Mesodermal cell (in vitro differentiated cells): ENCODE results near the gene CYP26A1.

Experiments
- H3K27ac ChIP-seq: 2 replicates; pipeline ENCODE4 v1.7.0; 2013; ENCODE audit warnings: mild to moderate bottlenecking, low read depth, low read length, moderate library complexity; ENCODE audit not compliant: severe bottlenecking
- H3K36me3 ChIP-seq: 2 replicates; pipeline ENCODE4 v1.7.1; 2013; ENCODE audit warnings: mild to moderate bottlenecking, low read length, moderate library complexity; ENCODE audit not compliant: control insufficient read depth, insufficient read depth
- H3K4me1 ChIP-seq: one replicate; pipeline ENCODE4 v1.7.1; 2013; ENCODE audit warnings: mild to moderate bottlenecking, low read length; ENCODE audit not compliant: insufficient read depth, control insufficient read depth, poor library complexity, severe bottlenecking
- H3K4me3 ChIP-seq: 2 replicates; pipeline ENCODE4 v1.7.0; 2013; ENCODE audit warnings: low read length, control low read depth, mild to moderate bottlenecking; ENCODE audit not compliant: insufficient read depth, poor library complexity, severe bottlenecking; ENCODE audit errors: extremely low read depth
- H3K9me3 ChIP-seq: 2 replicates; pipeline ENCODE4 v1.7.1; 2013; ENCODE audit warnings: mild to moderate bottlenecking, low read length, moderate library complexity; ENCODE audit not compliant: control insufficient read depth
- WGBS, 2 experiments: methylation state at CpG; one replicate each; pipeline ENCODE4 v1.1.5; 2013; ENCODE audit warnings: missing lambda C conversion rate in 2 of 2; ENCODE audit not compliant: insufficient coverage in 2 of 2; 5-methylcytosine and 5-hydroxymethylcytosine counted together

The CYP26A1 gene

DNA sequence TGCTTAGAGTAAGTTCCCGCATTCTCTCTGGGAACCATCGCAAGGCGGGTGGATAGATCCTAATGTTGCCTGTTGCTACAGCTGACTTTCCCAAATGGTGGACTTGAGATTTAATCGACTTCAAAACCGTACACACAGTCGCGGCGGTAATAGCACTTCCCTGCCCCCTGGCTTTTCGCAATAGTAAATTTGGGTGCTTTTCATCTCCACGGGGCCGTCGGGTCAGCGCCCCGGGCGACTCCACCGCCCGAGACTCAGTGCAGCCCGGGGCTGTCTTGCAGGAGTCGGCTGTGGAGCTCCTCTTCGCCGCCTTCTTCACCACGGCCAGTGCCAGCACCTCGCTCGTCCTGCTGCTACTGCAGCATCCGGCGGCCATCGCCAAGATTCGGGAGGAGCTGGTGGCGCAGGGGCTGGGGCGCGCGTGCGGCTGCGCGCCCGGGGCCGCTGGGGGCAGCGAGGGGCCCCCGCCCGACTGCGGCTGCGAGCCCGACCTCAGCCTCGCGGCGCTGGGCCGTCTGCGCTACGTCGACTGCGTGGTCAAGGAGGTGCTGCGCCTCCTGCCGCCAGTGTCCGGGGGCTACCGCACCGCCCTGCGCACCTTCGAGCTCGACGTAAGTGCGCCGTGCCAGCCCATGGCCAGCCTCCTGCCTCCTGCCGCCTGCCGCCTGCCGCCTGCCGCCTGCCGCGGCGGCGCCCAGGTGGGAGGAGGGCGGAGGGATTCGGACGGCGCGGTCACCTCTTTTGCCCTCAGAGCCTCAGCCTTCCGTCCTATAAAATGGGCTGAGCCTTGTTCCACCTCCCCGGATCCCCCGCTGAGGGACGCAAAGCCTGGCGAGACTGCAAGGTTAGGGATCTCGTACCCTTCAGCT is 7.8 kb upstream of the CYP26A1 start:
- no peak overlapping the region for H3K4me3 ChIP-seq
- H3K9me3 ChIP-seq: no peaks in the 10 kb centered on the region
- 6 to 7% methylated on average over 52 to 78 of the region's 81 CpGs for WGBS, 2 experiments
- peaks cover 19% of the 10 kb centered on the region for H3K4me1 ChIP-seq
- no peak overlapping the region for H3K27ac ChIP-seq
- no peaks in the 10 kb centered on the region for H3K36me3 ChIP-seq

DNA sequence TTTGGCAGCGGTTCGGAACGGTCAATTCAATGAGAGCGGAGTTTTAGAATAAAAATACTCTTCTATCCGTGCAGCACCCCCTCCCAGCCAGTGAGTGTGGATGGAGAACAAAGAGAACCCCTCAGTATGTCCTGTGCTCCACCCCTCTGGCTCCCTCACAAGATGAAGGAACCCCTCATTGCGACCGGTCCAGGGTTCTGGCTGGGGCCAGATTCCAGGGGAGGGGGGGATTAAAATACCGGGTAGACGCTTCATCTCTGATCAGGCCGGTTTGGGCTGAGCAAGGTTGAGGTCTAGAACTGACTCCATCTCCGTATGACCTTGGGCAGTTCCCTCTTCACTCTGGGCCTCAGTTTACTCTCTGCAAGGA is 7.2 kb upstream of the CYP26A1 start:
- Histone ChIP-seq H3K9me3 (no peaks in the 10 kb centered on the region), H3K4me3 (no peak overlapping the region), H3K36me3 (no peaks in the 10 kb centered on the region), H3K4me1 (peaks cover 19% of the 10 kb centered on the region), H3K27ac (no peak overlapping the region)
- WGBS, 2 experiments: 27 to 32% methylated on average over 7 to 8 of the region's 11 CpGs

DNA sequence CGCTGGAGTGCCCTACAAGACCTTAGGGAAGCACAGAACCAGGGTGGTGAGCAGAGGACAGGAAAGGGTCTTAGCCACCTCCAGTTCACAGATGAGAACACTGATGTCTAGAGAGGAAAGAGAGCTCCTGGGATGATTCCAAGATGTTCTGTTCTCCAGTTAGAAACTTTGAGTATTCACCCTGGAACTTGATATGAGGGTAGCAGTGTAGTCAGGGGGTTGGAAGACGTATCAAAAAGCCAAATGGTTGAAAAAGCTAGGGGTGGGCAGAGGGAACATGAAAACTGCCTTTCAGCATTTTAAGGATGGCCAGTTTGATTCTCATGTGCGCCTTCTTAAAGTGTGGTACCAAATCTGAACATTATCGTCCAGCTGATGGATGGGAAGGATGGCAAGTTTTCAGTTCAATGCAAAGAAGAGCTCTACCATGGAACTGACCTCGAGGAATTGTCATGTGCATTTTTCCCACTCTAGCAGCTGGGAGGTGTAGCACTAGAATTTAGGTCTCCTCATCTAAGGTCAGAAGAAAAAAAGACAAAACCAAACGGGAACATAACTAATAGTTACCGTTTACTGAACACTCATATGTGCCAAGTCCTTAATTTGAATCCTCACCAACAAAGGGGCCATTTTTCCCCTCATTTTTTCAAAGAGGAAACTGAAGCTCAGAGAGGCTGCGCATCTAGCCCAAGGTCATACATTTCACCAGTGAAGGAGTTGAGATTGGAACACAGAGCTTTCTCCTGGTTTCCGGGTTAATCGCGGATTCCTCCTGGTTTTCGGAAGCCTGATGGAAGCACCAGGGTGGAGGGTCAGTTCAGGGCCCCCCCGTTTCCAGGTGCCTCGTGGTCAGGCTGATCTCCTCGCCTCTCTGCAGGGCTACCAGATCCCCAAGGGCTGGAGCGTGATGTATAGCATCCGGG is 6.0 kb upstream of the CYP26A1 start:
- no peak overlapping the region for H3K27ac ChIP-seq
- H3K4me3 ChIP-seq: no peak overlapping the region
- peaks cover 16% of the 10 kb centered on the region for H3K4me1 ChIP-seq
- no peaks in the 10 kb centered on the region for H3K9me3 ChIP-seq
- H3K36me3 ChIP-seq: no peaks in the 10 kb centered on the region
- 22 to 35% methylated on average over 16 to 17 of the region's 17 CpGs for WGBS, 2 experiments

DNA sequence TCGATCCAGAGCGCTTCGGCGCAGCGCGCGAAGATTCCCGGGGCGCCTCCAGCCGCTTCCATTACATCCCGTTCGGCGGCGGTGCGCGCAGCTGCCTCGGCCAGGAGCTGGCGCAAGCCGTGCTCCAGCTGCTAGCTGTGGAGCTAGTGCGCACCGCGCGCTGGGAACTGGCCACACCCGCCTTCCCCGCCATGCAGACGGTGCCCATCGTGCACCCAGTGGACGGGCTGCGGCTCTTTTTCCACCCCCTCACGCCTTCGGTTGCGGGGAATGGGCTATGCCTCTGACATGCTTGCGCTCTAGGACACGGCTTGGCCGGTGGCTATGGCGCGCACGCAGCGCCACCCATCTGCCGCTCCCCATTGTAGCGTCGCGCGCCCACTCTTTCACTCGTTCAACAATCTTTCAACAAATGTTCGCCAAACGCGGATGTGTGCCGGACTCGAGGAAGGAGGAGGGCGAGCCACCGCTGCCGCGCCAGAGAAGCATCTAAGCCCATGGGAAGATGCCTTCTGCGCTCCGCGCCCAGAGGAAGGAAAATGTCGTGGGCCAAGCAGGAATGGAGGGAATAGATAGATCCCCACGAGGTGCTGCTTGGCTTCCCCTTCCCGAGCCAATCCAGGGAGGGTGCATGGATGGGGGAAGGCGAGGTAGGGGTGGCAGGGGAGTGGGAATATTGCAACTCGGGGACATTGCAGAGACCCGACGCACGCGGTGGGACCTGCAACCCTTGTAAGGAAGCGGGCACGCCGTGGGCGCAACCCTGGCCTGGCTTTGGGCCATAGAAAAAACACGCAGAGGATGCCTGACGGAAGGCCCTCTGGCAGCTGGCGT is 5.1 kb upstream of the CYP26A1 start:
- peaks cover 10% of the 10 kb centered on the region for H3K4me1 ChIP-seq
- H3K4me3 ChIP-seq: no peak overlapping the region
- H3K27ac ChIP-seq: no peak overlapping the region
- no peaks in the 10 kb centered on the region for H3K9me3 ChIP-seq
- WGBS, 2 experiments: 10 to 11% methylated on average over 61 to 70 of the region's 73 CpGs
- H3K36me3 ChIP-seq: no peaks in the 10 kb centered on the region

DNA sequence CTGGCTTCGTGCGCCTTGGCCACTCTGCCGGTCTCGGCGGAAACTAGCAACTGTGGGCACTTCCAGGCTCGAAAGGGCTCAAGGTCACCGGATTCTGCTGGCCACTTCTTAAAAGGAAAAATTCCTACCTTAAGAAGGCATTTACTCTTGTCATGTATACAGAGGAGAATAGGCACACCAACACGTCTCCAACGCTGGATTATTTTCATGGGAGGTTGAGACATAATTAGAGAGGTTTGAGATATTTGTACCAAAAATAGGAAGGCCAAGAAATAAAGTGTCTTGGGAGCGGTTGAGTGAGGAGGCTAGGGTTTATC is 4.5 kb upstream of the CYP26A1 start:
- H3K27ac ChIP-seq: no peak overlapping the region
- H3K4me1 ChIP-seq: peaks cover 10% of the 10 kb centered on the region
- no peak overlapping the region for H3K4me3 ChIP-seq
- WGBS, 2 experiments: 62 to 65% methylated on average over 10 of the region's 10 CpGs
- no peaks in the 10 kb centered on the region for H3K9me3 ChIP-seq
- H3K36me3 ChIP-seq: no peaks in the 10 kb centered on the region

DNA sequence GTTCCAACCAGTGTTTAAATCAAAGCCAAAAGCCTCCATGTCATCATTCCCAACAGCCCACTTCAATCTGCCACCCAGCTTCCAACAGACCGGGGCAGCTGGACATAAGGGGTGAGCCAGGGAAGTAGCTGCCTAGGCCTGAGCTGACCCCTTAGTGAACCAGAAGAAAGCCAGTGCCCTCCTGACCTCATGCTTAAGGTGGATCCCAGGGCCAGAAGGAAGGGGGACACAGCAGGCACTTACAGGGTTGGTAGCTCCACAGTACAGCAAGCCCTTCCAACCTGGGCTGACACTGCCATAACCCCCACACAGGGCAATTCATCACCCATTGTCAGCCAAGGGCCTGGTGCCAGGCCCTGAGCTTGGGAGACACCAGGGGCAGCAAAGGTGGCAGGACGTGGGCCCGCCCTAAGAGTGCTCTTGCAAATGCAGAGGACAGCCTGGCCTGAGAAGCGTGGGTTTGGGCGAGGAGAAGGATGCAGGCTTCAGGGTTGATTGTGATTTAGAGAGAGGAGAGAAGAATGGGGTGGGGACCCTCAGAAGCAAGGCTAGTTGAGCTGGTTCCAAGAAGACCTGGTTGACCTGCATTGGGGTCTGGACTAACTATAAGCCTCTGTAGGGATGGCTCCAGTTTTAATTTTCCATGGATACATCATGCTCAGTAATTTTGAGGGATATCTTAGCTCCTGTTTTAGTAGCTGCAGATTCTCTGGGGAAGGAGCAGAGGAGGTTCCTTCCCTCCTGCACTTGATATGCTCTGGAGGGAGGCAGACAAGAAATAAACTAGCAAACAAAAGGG is 3.1 kb upstream of the CYP26A1 start:
- 63 to 64% methylated on average over 4 to 5 of the region's 5 CpGs for WGBS, 2 experiments
- peaks cover 13% of the 10 kb centered on the region for H3K4me1 ChIP-seq
- no peaks in the 10 kb centered on the region for H3K9me3 ChIP-seq
- no peak overlapping the region for H3K4me3 ChIP-seq
- no peak overlapping the region for H3K27ac ChIP-seq
- no peaks in the 10 kb centered on the region for H3K36me3 ChIP-seq

DNA sequence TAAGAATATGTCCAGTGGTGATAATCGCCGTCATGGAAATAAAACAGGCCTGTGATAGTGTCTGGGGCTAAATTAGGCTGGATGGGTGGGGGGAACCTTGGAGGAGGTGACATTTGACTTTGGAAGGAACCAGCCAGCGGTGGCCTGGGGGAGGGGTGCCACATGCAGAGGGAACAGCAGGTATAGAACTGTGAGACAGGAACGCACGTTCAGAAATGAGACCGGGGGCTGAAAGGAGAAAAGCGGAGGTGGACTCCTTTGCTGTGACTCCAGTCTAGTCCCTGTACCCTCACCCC is 2.6 kb upstream of the CYP26A1 start:
- H3K4me3 ChIP-seq: no peak overlapping the region
- 47 to 81% methylated on average over 2 to 5 of the region's 7 CpGs for WGBS, 2 experiments
- peaks cover 13% of the 10 kb centered on the region for H3K4me1 ChIP-seq
- no peaks in the 10 kb centered on the region for H3K9me3 ChIP-seq
- H3K27ac ChIP-seq: no peak overlapping the region
- no peaks in the 10 kb centered on the region for H3K36me3 ChIP-seq

DNA sequence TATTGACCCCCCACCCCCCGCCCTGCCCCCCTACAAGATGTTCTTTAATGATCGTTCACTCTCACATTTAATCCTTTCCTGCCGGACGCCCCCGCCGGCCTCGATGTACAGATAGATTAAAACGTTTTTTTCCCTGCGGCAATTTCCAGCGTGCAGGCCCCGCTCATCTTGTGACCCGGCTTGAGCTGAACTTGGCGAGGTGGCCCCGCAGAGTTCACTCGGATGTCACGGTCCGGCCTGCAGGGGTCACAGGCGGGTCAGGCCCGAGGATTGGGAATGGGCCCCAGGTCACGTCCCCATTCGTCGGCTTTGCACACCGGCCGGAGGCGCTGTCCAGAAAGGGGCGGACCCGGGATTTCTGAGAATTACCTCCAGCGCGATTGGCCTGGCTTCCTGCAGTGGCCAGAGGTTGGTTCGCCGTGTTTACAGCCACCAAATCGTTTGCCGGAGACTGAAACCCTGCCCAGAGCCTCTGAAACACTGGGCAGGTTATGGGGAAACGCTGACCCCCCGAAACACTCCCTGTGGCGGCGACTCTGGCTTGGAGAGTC is 1.9 kb upstream of the CYP26A1 start:
- Histone ChIP-seq H3K9me3 (no peaks in the 10 kb centered on the region), H3K27ac (no peak overlapping the region), H3K36me3 (no peaks in the 10 kb centered on the region), H3K4me1 (peaks cover 13% of the 10 kb centered on the region), H3K4me3 (peak overlapping the region; percentile 18)
- 1 to 2% methylated on average over 28 to 36 of the region's 37 CpGs for WGBS, 2 experiments

DNA sequence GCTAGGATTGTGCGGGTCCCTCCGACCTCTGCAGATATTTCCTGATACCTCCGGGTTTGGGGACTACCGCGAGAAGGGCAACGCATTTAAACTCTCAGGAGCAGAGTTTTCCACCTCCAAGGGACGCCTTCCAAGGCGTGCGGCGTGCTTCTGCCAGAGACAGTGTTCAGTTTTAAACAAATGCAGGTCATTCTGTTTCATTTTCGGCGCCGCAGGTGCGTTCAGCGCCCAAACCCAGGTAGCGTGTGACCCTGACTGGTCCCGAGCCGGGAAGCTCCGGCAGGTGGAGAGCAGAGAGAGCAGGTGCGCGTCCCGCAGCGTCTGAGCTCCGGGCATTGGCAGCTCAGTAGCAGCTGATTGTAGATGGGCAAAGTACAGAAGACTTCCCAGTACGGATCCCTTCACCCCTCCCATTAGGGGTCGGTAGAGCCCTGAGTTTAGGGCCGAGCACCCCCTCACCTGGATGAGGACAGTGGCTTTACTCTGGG is 1.4 kb upstream of the CYP26A1 start:
- no peak overlapping the region for H3K27ac ChIP-seq
- H3K4me3 ChIP-seq: peak overlapping the region; percentile 18
- 2 to 3% methylated on average over 23 to 24 of the region's 27 CpGs for WGBS, 2 experiments
- no peaks in the 10 kb centered on the region for H3K36me3 ChIP-seq
- no peaks in the 10 kb centered on the region for H3K9me3 ChIP-seq
- H3K4me1 ChIP-seq: peaks cover 13% of the 10 kb centered on the region
